Measurements from ENCODE around the gene PAQR8. TPM values are rescaled to one million over a fixed set of nuclear protein-coding genes. Genes with fewer than 3 reads are reported as not detected.

The PAQR8 gene
- total and polyA plus RNA-seq, 7 donors: 0.39 to 1.3 (median 0.68) TPM

GRCh38 chr6:52375780-52376556, 14.0 kb downstream of the PAQR8 start:
- TF ChIP-seq, protein P1, sequence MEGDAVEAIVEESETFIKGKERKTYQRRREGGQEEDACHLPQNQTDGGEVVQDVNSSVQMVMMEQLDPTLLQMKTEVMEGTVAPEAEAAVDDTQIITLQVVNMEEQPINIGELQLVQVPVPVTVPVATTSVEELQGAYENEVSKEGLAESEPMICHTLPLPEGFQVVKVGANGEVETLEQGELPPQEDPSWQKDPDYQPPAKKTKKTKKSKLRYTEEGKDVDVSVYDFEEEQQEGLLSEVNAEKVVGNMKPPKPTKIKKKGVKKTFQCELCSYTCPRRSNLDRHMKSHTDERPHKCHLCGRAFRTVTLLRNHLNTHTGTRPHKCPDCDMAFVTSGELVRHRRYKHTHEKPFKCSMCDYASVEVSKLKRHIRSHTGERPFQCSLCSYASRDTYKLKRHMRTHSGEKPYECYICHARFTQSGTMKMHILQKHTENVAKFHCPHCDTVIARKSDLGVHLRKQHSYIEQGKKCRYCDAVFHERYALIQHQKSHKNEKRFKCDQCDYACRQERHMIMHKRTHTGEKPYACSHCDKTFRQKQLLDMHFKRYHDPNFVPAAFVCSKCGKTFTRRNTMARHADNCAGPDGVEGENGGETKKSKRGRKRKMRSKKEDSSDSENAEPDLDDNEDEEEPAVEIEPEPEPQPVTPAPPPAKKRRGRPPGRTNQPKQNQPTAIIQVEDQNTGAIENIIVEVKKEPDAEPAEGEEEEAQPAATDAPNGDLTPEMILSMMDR (IDR thresholded peaks at IDR 0.05): no peak
- ATAC-seq (no peak), DNase-seq (no peak)
- Histone ChIP-seq H3K27me3 (ENCODE audit: insufficient read depth in 3 of 3, low read length in 2 of 3) (peaks cover 0 to 3% (median 0%) of the 10 kb centered on the region in 3 donors), H3K4me1 (no peaks in the 10 kb centered on the region), H3K9me3 (no peaks in the 10 kb centered on the region), H3K36me3 (ENCODE audit: insufficient read depth in 1 of 2, low read depth in 1 of 2) (no peaks in the 10 kb centered on the region), H3K27ac (no peak overlapping the region), H3K4me3 (no peak overlapping the region)
- WGBS, 3 donors: 88 to 97% (median 89%) methylated on average over 2 of the region's 2 CpGs
- intact Hi-C loops (cut with DNase I): no loop called here

- TF ChIP-seq, protein P1 (IDR thresholded peaks at IDR 0.05): no peak
- Histone ChIP-seq H3K4me3 (no peak overlapping the region), H3K36me3 (ENCODE audit: insufficient read depth in 1 of 2, low read depth in 1 of 2) (no peaks in the 10 kb centered on the region), H3K27me3 (ENCODE audit: insufficient read depth in 3 of 3, low read length in 2 of 3) (peaks cover 0 to 3% (median 0%) of the 10 kb centered on the region in 3 donors), H3K27ac (no peak overlapping the region), H3K9me3 (no peaks in the 10 kb centered on the region), H3K4me1 (no peaks in the 10 kb centered on the region)
- ATAC-seq (no peak), DNase-seq (no peak)
- intact Hi-C loops (cut with DNase I): no loop called here
- 82 to 86% (median 85%) methylated on average over 3 of the region's 3 CpGs for WGBS, 3 donors
Observed at GRCh38 chr6:52376763-52377162, 14.8 kb downstream of the PAQR8 start.

DNA sequence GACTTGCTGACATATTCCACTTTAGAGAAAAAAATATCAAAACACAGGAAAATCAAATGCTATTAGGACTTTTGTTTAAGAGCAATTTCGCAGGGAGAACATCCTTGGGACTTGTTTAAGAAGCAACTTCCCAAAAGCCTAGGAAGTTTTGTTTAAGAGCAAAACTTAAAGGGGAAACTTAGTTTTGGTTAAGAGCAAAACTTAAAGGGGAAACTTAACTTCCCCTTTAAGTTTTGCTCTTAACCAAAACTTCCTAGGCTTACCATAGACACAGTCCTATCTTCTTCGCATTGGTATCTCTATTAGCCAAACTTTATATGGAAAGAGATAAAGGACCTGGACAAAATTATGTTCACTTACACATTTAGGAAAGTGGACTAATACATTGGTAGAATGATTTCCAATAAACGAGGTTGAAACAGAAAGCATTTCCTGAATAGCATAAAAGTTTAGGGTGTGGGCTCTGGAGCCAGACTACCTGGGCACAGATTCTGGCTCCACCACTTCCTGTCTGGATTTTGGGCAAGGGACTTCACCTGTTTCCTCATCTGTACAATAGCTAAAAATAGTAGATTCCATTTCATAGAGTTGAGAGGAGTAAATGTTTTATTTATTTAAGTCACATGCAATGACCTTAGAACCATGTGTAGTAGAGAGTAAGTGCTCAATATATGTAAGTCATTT, 15.7 kb downstream of the PAQR8 start:
- H3K36me3 ChIP-seq (ENCODE audit: insufficient read depth in 1 of 2, low read depth in 1 of 2): no peaks in the 10 kb centered on the region
- TF ChIP-seq, protein P1 (IDR thresholded peaks at IDR 0.05): no peak
- H3K4me3 ChIP-seq: no peak overlapping the region
- DNase-seq: no peak
- no peaks in the 10 kb centered on the region for H3K4me1 ChIP-seq
- ATAC-seq: no peak
- 74 to 92% (median 76%) methylated on average over 3 of the region's 3 CpGs for WGBS, 3 donors
- H3K9me3 ChIP-seq: no peaks in the 10 kb centered on the region
- H3K27me3 ChIP-seq (ENCODE audit: insufficient read depth in 3 of 3, low read length in 2 of 3): peaks cover 0 to 3% (median 0%) of the 10 kb centered on the region in 3 donors
- intact Hi-C loops (cut with DNase I): no loop called here
- no peak overlapping the region for H3K27ac ChIP-seq

GRCh38 chr6:52381249-52381648, 19.3 kb downstream of the PAQR8 start:
- Histone ChIP-seq H3K27ac (no peak overlapping the region), H3K36me3 (ENCODE audit: insufficient read depth in 1 of 2, low read depth in 1 of 2) (no peaks in the 10 kb centered on the region), H3K4me3 (no peak overlapping the region), H3K9me3 (no peaks in the 10 kb centered on the region), H3K27me3 (ENCODE audit: insufficient read depth in 3 of 3, low read length in 2 of 3) (no peaks in the 10 kb centered on the region), H3K4me1 (no peaks in the 10 kb centered on the region)
- intact Hi-C loops (cut with DNase I): no loop called here
- WGBS, 3 donors: 89 to 95% (median 90%) methylated on average over 4 of the region's 4 CpGs
- TF ChIP-seq, protein P1 (IDR thresholded peaks at IDR 0.05): no peak
- no peak for DNase-seq
- ATAC-seq: no peak
